GM23248 (cell line): ENCODE results near the gene ATN1.

Experiments
- EZH2 ChIP-seq: fragments of 200-600 bp; sonication (generic); IDR thresholded peaks from 2 replicates; pipeline ENCODE4 v1.6.1; 2018; ENCODE audit warnings: antibody characterized with exemption, mild to moderate bottlenecking; ENCODE audit not compliant: insufficient read depth, poor library complexity, severe bottlenecking
- EZH2phosphoT487 ChIP-seq: fragments of 200-600 bp; sonication (generic); IDR thresholded peaks from 2 replicates; pipeline ENCODE4 v1.6.1; 2018; ENCODE audit warnings: antibody characterized with exemption, moderate library complexity, mild to moderate bottlenecking, low read depth; ENCODE audit not compliant: insufficient read depth

- TF ChIP-seq EZH2phosphoT487: no peak
- TF ChIP-seq EZH2: no peak
Measured at GRCh38 chr12:6934110-6934509, 6.4 kb downstream of the ATN1 start.
